Neural cell (in vitro differentiated cells): Measurements from ENCODE around the gene SLC17A5.

Source experiments
- EP300 ChIP-seq: fragments of 450-650 bp; conservative IDR thresholded peaks from 2 replicates; pipeline ENCODE4 v1.6.1; 2014; ENCODE audit warnings: antibody characterized with exemption, mild to moderate bottlenecking, moderate library complexity; ENCODE audit not compliant: poor library complexity, severe bottlenecking
- EZH2 ChIP-seq: fragments of 200-600, 300-800 bp; shearing (Covaris generic), sonication (generic); IDR thresholded peaks from 2 replicates; pipeline ENCODE4 v1.6.1; 2014; ENCODE audit warnings: antibody characterized with exemption, low read length, borderline replicate concordance, mild to moderate bottlenecking; ENCODE audit not compliant: insufficient read depth, poor library complexity, severe bottlenecking
- MXI1 ChIP-seq: fragments of 450-650 bp; conservative IDR thresholded peaks from 2 replicates; pipeline ENCODE4 v1.6.1; 2014; ENCODE audit warnings: antibody characterized with exemption, mild to moderate bottlenecking; ENCODE audit not compliant: poor library complexity, severe bottlenecking
- POLR2AphosphoS5 ChIP-seq: IDR thresholded peaks from 2 replicates; pipeline ENCODE4 v1.6.1; 2012
- TAF1 ChIP-seq: IDR thresholded peaks from 2 replicates; pipeline ENCODE4 v1.6.1; 2012; ENCODE audit warnings: low read depth
- TF ChIP-seq, protein P1 (sequence below): fragments of 450-650 bp; IDR thresholded peaks from 2 replicates; pipeline ENCODE4 v1.5.1; 2014; ENCODE audit warnings: antibody characterized with exemption, mild to moderate bottlenecking, moderate library complexity; ENCODE audit not compliant: poor library complexity, severe bottlenecking
- TF ChIP-seq, protein P2 (sequence below): IDR thresholded peaks from 2 replicates; pipeline ENCODE4 v1.6.1; 2012; ENCODE audit warnings: borderline replicate concordance

GRCh38 chr6:73696966-73697655, 43.3 kb upstream of the SLC17A5 start:
- no peak for TF ChIP-seq EZH2
- TF ChIP-seq, protein P1, sequence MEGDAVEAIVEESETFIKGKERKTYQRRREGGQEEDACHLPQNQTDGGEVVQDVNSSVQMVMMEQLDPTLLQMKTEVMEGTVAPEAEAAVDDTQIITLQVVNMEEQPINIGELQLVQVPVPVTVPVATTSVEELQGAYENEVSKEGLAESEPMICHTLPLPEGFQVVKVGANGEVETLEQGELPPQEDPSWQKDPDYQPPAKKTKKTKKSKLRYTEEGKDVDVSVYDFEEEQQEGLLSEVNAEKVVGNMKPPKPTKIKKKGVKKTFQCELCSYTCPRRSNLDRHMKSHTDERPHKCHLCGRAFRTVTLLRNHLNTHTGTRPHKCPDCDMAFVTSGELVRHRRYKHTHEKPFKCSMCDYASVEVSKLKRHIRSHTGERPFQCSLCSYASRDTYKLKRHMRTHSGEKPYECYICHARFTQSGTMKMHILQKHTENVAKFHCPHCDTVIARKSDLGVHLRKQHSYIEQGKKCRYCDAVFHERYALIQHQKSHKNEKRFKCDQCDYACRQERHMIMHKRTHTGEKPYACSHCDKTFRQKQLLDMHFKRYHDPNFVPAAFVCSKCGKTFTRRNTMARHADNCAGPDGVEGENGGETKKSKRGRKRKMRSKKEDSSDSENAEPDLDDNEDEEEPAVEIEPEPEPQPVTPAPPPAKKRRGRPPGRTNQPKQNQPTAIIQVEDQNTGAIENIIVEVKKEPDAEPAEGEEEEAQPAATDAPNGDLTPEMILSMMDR = no peak
- TF ChIP-seq, protein P2, sequence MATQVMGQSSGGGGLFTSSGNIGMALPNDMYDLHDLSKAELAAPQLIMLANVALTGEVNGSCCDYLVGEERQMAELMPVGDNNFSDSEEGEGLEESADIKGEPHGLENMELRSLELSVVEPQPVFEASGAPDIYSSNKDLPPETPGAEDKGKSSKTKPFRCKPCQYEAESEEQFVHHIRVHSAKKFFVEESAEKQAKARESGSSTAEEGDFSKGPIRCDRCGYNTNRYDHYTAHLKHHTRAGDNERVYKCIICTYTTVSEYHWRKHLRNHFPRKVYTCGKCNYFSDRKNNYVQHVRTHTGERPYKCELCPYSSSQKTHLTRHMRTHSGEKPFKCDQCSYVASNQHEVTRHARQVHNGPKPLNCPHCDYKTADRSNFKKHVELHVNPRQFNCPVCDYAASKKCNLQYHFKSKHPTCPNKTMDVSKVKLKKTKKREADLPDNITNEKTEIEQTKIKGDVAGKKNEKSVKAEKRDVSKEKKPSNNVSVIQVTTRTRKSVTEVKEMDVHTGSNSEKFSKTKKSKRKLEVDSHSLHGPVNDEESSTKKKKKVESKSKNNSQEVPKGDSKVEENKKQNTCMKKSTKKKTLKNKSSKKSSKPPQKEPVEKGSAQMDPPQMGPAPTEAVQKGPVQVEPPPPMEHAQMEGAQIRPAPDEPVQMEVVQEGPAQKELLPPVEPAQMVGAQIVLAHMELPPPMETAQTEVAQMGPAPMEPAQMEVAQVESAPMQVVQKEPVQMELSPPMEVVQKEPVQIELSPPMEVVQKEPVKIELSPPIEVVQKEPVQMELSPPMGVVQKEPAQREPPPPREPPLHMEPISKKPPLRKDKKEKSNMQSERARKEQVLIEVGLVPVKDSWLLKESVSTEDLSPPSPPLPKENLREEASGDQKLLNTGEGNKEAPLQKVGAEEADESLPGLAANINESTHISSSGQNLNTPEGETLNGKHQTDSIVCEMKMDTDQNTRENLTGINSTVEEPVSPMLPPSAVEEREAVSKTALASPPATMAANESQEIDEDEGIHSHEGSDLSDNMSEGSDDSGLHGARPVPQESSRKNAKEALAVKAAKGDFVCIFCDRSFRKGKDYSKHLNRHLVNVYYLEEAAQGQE = no peak
- TF ChIP-seq EP300 = no peak
- no peak for TF ChIP-seq POLR2AphosphoS5
- no peak for TF ChIP-seq TAF1
- TF ChIP-seq MXI1 = no peak
